ENCODE data around the gene GATA6. TPM values are rescaled to one million over a fixed set of nuclear protein-coding genes. Genes with fewer than 3 reads are reported as not detected.
"Not testable (repeated sequence)": the region's sequence is repeated elsewhere in the genome, so short reads cannot be mapped to it uniquely, and the experiment has no call there.

GATA6 gene
- total RNA-seq, 1 experiment from 2014 or later = 0.31 TPM

GRCh38 chr18:22196943-22197342 lies 27.6 kb downstream of the GATA6 start:
- in situ Hi-C loops (cut with HindIII; ENCODE audit: low sequenced_read_pairs); DNase-seq (ENCODE audit: low spot score): not testable (repeated sequence)

GRCh38 chr18:22197668-22198067 lies 28.3 kb downstream of the GATA6 start:
- in situ Hi-C loops (cut with HindIII; ENCODE audit: low sequenced_read_pairs) = no loop called here
- DNase-seq (ENCODE audit: low spot score) = no peak

GRCh38 chr18:22198163-22198562 lies 28.8 kb downstream of the GATA6 start:
- in situ Hi-C loops (cut with HindIII; ENCODE audit: low sequenced_read_pairs) = no loop called here
- DNase-seq (ENCODE audit: low spot score) = no peak

DNA sequence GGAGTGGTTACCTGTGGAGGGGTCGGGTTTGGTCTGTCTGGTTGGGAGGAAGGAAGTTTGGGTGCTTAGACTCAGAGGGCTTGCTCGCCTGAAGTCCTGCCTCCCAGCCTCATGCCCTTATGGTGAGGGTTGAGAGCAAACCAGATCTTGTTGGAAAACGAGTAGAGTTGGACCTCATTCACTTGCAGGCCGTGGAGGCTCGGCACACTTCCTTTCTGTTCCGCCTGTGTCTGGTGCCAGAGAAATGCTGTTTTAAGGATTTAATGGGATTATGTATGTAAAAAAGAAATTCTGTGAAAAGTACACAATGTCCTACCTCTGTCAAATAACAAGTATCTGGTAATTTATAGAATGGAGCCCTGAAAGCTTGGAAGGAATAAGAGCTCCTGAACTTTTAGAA lies 29.6 kb downstream of the GATA6 start:
- no peak for DNase-seq (ENCODE audit: low spot score)
- in situ Hi-C loops (cut with HindIII; ENCODE audit: low sequenced_read_pairs) = no loop called here

DNA sequence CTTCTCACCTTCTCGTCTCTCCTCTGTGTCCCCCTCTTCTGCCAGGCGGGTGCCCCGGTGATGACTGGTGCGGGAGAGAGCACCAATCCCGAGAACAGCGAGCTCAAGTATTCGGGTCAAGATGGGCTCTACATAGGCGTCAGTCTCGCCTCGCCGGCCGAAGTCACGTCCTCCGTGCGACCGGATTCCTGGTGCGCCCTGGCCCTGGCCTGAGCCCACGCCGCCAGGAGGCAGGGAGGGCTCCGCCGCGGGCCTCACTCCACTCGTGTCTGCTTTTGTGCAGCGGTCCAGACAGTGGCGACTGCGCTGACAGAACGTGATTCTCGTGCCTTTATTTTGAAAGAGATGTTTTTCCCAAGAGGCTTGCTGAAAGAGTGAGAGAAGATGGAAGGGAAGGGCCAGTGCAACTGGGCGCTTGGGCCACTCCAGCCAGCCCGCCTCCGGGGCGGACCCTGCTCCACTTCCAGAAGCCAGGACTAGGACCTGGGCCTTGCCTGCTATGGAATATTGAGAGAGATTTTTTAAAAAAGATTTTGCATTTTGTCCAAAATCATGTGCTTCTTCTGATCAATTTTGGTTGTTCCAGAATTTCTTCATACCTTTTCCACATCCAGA lies 31.3 kb downstream of the GATA6 start:
- in situ Hi-C loops (cut with HindIII; ENCODE audit: low sequenced_read_pairs) = no loop called here
- no peak for DNase-seq (ENCODE audit: low spot score)

GRCh38 chr18:22203035-22203434 lies 33.6 kb downstream of the GATA6 start:
- in situ Hi-C loops (cut with HindIII; ENCODE audit: low sequenced_read_pairs) = no loop called here

DNA sequence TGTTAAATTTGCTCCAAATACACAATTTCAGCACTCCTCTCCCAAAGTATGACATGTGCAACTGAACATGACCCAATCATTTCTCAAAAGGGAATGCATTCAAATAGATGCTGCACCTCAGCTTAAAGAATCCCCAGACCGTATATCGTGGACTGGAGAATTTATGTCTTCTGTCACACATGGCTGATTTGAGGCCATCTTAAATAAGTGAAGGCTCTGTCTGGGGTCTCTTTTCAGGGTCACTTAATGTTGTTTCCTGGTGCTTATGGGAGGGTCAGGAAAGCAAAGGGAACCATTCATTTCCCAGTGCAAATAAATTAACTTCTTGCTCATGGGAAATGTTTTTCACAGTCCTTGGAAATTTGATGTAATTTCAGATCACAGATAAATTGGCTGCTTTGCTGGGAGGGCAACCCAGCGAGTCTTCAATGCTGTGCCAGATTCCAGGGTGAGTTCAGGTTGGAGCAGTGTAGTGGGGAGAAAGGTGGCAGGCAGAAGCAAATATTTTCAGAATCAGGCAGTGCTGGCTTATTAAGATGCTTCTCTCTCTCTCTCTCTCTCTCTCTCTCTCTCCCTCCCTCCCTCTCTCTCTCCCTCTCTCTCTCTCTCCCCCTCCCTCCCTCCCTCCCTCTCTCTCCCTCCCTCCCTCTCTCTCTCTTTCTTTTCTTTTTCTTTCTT lies 34.3 kb downstream of the GATA6 start:
- DNase-seq (ENCODE audit: low spot score) = no peak
- in situ Hi-C loops (cut with HindIII; ENCODE audit: low sequenced_read_pairs) = no loop called here

More at GRCh38 chr18:22203035-22203434, 33.6 kb downstream of the GATA6 start:
- DNase-seq (ENCODE audit: low spot score) = no peak

GRCh38 chr18:22204214-22204536 lies 34.8 kb downstream of the GATA6 start:
- in situ Hi-C loops (cut with HindIII; ENCODE audit: low sequenced_read_pairs) = no loop called here
- no peak for DNase-seq (ENCODE audit: low spot score)

DNA sequence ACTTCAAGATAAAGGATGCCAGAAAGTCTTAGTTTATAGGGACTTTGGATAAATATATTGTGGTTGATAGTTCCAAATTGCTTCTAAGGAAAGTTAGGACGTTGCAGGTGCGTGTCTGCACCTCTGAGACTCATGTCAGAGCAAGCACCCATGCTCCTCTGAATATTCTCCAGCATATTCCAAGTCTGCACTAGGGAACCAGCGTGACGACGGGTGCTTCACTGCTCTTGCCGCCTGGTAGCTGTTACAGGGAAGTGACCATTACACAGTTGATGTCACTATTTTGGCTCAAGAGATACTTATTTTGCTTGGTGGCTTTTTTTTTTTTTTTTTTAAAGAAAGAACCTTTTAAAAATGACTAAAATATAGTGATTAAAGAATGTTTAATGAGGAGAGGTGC lies 35.6 kb downstream of the GATA6 start:
- in situ Hi-C loops (cut with HindIII; ENCODE audit: low sequenced_read_pairs) = no loop called here
- DNase-seq (ENCODE audit: low spot score) = no peak

- in situ Hi-C loops (cut with HindIII; ENCODE audit: low sequenced_read_pairs) = no loop called here
- no peak for DNase-seq (ENCODE audit: low spot score)
Measured at GRCh38 chr18:22207021-22207758, 37.8 kb downstream of the GATA6 start.

DNA sequence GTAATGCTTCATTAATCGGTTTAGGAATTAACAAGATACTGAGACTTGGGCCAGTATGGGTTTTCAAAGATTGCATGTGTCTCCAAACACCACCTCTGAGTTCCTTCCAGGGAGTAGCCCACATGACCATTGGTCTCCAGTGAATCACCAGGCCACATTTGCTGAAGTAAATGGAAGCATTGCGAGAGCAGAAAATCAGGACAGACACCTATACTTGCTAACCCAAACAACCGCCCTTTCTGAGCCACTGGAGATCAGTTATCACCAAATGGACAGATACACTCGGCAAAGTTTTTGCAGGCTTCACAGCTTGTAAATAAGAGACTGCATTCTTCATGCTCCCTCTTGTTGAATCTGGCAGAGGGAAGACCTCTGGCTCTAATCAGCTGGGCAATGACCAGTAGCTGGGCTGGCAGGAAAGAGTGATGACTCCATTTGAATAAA lies 40.9 kb downstream of the GATA6 start:
- DNase-seq (ENCODE audit: low spot score) = no peak
- in situ Hi-C loops (cut with HindIII; ENCODE audit: low sequenced_read_pairs) = no loop called here

DNA sequence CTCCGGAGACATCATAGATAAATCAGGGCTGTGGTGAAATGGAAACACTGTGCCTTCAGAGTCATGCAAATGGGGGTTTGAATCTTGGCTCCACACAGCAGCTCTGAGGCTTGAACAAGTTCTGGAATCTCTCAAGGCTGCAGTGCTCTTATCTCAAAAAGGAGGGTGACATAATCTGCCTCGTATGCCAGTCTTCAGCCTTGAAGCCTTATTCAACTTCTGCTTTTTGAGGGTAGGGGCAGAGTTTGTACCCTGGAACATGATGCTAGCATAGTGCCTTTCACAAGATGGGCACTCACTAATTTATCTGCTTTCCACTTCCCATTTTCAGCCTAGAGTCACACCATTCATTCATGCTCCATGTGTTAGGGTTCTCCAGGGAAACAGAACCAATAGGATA lies 42.3 kb downstream of the GATA6 start:
- in situ Hi-C loops (cut with HindIII; ENCODE audit: low sequenced_read_pairs) = no loop called here
- no peak for DNase-seq (ENCODE audit: low spot score)

DNA sequence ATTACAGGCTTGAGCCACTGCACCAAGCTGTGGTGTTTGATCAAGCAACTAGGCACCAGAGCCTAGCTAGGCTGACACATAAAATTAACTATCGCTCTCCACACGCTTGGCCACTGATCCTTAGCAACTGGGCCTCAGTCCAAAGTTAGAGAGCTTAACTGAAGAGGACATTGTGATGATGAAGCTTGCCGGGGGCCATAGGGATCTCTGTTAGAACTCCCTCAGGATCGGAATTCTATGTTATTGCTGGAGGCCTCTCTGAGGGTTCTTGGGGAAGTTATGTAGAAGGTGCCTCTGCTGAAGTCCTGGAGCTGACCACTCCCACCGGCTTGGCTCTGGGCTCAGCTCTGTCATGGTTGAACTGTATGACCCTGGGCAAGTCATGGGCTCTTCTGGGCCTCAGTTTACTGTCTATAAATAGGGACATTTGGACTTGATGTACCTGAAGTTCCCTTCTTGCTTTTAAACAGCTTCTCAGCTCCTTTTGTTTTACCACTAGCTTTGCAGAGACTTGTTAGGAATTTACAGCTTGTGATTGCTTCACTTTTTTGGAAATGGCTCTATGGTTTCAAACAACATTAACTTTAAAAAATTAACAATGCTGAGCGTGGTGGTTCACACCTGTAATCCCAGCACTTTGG lies 44.1 kb downstream of the GATA6 start:
- DNase-seq (ENCODE audit: low spot score) = no peak
- in situ Hi-C loops (cut with HindIII; ENCODE audit: low sequenced_read_pairs) = no loop called here

DNA sequence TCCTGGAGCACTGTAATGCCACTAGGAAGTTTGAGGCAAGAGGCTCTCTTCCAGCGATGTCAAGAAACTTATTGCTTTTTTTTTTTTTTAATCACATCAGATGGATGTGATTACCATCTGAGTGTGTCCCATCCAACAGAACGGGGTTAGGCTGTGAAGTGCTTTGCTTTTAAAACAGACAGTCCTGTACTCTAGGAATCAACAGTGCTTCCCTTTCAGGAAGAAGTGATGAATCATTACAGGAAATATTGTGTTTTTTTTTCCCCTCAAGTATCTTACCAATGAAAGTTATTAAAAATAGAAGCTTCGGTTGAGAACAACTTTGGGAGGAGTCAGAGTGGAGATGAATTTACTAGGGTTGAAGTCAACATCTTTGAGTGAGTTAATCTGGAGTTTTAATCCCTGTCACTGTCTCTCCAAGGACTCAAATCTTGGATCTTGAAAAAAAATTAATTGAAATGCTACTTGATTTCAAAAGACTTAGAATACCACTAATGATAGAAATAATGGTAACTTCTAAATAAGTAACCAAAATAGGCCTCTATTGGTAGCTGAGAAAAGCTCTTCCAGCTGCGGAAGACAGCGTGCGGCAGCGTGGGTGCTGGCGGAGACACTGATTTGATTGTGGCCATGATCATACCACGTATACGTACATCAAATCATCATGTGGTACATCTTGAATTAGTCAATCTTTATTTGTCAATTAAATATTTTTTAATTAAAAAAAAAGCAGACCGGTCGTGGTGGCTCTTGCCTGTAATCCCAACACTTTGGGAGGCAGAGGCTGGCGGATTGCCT lies 45.5 kb downstream of the GATA6 start:
- in situ Hi-C loops (cut with HindIII; ENCODE audit: low sequenced_read_pairs) = no loop called here
- DNase-seq (ENCODE audit: low spot score) = no peak

DNA sequence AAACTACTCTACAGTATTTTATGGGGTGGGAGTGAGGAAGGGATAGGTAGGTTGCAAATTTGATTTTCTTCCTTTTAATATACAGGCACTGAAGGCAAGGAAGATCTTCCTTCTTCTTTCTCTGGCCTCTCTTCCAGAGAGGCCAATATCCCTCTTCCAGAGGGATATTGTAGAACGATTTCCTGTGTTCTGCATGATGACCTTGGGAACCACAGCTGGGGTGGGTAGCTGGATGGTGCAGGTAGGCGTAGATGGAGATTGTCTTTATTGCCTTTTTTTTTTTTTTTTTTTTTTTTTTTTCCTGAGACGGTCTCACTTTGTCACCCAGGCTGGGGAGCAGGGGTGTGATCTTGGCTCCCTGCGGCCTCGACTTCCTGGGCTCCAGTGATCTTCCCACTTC lies 49.4 kb downstream of the GATA6 start:
- no peak for DNase-seq (ENCODE audit: low spot score)
- in situ Hi-C loops (cut with HindIII; ENCODE audit: low sequenced_read_pairs) = no loop called here

DNA sequence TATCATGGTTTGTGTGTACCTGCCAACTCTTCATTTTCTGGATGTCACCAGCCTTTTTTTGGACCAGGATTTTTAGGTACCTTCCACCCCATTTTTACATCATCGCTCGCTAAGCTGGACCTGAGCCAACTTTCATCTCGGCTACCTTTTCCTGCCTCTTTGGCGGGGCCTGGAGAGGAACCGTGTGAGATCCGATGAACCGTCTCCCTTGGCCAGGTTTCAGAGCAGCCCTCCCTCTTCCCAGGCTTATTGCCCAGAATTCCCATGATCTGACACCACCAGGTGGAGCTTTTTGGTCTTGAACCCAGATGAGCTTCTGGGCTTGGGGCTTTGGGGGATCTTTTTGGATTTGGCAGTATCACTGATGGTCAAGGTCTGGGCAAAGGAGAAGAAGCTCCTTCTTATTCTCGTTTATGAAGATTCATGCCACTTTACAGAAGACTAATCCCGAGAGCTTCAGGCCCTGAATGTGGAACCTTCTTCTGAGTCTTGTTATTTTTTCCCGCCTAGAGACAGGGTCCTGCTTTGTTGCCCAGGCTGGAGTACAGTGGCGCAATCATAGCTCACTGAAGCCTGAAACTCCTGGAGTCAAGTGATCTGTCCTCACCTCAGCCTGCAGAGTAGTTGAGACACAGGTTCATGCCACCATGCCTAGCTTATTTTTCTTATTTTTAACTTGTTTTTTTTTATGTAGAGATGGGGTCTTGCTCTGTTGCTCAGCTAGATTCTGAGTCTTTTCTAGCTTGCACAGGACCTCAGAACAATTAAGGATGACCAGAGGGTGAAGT lies 50.4 kb downstream of the GATA6 start:
- no peak for DNase-seq (ENCODE audit: low spot score)
- in situ Hi-C loops (cut with HindIII; ENCODE audit: low sequenced_read_pairs) = no loop called here

- in situ Hi-C loops (cut with HindIII; ENCODE audit: low sequenced_read_pairs) = not testable (repeated sequence)
Measured at GRCh38 chr18:22220585-22220984, 51.2 kb downstream of the GATA6 start.

GRCh38 chr18:22221350-22221749 lies 52.0 kb downstream of the GATA6 start:
- no peak for DNase-seq (ENCODE audit: low spot score)
- in situ Hi-C loops (cut with HindIII; ENCODE audit: low sequenced_read_pairs) = no loop called here

More at GRCh38 chr18:22220585-22220984, 51.2 kb downstream of the GATA6 start:
- not testable (repeated sequence) for DNase-seq (ENCODE audit: low spot score)

Measured in G401 (cell line).